Measurements from ENCODE around the gene GPC6.

GPC6 gene

DNA sequence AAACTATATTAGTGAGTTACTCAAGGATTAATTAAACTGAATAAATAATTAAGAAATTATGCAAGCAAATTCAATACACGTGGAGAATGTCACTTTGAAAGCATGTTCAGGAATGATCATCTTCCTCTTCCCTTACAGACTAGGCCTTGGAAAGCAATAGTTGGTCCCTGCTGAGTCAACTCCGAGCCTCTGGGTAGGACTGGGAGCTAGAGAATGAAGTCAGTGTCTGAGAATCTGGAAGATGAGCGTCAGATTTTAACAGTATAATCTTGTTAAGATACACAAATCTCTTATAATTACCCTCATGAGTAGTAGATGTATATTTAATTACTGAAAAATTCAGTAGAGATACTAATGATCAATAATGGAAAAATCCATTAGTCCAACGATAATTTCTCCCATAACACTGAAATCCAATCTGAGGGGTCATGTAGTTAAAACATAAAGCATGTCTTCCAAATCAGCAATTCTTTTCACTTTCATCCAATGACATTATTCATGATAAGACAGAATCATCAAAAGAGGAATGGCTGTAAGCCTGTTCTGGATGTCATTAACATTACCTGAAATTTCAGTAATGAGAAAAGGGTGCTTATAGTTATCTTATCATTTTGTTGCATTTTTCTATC, 829.9 kb downstream of the GPC6 start:
- no peak for DNase-seq (ENCODE audit: low spot score)

DNA sequence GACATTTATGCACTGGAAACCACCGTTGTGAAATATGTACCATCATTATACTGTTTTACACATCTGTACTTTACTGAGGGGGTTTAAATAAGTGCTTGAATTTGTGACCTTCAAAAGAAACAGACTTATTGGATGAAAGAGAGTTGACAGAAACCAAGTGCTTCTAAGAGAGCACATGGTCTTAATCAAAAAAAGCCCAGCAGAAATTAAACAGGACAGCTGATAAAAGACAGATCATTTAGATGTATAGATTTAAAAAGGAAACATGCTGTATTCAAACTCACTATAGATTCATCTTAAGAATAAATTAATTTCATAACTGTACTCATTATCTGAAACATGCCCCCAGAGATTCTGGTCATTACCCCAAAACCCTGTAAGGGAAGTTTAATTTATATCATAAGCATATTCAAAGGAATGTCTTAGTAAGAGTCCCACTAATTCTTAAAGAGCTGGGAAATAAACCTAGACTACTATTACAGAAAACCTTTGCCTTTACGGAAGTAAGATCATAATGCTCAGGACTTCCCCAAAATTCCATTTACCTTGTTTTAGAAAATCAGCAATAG, 831.1 kb downstream of the GPC6 start:
- no peak for DNase-seq (ENCODE audit: low spot score)

DNA sequence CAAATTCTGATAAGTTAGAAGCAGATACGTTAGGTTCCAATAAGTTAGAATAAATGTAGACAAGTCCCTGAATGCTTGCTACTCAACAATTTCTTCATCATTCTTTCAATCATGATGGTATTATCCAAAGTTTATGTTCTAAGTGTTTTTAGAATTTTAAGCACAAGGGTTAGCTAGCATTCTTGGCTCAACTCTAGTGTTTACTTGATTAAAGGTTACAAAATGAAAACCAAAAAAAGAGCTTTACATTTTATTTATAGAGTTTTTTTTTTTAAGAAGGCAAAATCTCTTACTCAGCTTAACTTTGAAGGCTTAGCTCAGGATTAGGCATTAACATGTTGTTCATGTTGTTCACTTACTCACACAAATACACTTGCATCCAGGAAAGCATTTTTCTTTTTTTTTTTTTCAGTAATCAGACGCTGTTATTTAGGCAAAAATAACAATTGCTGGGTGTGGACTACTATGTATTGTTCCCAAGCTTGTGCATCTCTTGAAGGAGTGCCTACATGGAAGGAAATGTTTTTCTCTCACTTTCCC, 832.3 kb downstream of the GPC6 start:
- no peak for DNase-seq (ENCODE audit: low spot score)

DNA sequence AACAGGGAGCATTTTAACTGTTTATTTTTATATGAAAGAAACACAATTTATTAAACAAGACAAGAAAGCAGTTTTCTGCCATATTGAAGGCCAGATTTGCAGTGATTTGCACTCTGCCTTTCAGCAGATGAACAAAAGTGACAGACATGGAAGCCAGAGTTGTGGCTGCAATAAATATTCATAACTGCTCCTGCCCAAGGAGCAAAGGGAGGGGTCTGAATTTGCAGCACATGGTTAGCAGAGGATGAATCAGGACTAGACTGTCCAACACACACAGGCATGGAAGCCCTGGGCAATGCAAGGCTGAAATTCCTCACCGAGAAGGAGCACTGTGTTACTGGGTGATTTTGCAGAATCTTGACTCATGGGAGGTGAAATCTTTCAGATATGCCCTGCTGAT, 834.7 kb downstream of the GPC6 start:
- no peak for DNase-seq (ENCODE audit: low spot score)

DNA sequence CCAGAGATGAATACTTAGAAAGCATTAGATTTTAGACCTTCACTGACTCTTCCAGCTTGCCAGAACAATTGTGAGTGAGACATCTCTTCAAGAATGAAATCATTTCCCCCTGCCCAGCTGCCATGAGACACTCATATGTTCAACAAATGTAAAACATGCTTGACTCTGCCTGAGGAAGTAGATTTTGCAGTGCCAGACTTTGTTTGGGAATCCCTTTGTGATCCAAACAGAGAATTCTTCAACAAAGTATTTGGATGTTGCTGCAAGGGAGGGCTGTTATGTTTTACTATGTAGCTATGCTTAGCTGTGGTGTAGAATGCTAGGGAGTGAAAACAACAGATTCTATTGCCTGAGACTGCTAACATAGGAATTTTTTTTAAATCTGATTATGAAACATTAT, 836.5 kb downstream of the GPC6 start:
- no peak for DNase-seq (ENCODE audit: low spot score)

DNA sequence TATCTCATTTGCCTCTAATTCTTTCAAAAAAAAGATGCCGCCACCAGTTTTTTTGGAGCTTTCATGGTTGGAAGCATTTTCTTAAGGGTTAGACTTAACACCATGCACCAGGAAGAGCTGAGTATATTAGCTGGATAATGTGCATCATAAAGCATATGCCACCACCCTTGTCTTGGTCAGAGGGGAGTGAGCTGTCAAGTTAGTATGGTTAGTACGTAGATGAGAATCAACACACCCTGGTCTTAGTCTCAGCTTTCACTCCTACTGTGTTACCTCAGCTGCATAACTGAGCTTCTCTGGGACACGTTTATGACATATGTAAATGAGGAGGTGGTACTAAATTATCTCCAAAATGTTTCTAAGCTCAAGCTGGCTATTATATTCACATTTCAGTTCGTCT, 837.2 kb downstream of the GPC6 start:
- DNase-seq (ENCODE audit: low spot score), result no peak

DNA sequence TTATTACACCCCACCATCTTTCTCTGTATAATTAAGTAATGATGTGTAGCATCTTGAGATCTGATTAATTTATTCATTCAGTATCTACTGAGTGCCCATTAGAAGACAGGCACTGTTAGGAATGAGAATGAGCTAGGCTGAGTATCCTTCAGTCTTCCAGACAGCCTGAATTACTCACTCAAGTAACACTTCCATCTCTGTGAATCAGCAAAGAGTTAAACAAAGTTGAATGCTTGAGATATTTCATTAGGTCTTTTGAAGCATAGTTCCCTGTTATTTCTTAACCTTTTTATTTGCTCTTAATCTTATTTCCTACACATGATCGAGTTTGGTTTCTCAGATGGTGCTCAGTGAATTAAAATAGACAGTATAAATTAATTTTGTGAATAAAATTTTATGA, 839.1 kb downstream of the GPC6 start:
- no peak for DNase-seq (ENCODE audit: low spot score)

DNA sequence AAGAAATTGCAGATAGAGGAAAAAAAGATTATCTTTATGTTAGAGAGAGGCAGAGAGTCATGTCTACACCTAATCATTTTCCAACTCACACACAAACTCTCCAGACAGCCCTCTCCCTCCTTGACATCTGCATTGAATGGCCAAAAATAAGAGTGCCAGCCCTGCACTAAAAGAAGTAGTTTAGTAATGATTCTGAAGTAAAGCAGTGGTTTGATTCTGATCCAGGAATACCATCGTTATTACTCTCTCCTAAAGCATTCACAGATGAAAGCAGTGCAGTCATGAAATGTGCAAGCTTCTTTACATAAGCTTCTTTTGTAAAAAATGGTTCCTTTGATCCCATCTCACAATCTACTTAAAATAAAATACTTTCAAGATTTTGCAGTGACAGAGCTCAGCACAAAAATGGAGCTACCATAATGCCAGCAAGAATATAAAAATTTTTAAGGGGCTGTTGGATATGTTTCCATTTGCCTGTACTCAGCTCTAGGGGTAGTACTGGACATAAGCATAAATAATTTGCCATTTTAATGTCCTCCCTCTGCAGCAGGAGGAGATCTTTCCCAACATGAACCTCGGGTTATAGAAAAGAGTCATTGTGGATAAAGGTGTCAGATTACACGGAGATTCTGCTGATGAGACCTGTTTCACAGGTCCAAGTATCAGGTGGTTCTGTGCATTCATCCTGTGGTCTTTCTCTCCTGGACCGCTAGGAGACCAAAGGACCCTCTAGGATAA, 846.6 kb downstream of the GPC6 start:
- no peak for DNase-seq (ENCODE audit: low spot score)

DNA sequence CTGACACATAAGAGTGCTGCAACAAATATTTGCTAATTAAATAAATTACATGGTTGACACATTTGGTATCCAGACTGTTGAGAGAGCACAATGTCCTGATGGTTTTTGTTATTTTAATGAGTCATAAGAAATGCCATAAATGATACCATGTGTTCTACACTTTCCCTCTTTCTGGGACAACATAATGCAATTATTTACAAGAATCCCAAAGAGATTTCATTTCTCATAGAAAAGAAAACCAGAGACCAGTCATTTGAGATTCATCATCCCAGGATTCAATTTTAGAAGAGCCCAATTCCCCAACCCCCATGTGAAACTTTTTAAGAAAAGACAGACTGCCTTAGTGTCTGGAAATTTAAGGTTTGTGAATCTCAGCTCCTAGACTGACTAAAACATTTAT, 853.3 kb downstream of the GPC6 start:
- DNase-seq (ENCODE audit: low spot score), result no peak

DNA sequence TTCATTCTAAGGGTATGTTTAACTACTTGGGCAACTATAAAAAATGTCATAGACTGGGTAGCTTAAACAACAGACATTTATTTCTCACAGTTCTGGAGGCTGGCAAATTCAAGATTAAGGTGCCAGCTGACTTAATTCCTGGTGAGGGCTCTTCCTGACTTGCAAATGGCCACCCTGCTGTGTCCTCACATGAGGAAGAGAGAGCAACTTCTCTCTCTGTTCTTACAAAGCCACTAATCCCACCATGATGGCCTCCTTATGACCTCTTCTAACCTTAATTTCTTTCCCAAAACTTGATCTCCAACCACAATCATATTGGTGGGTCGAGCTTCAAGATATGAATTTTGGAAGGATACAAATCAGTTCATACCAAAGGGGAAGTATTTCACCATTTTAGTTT, 853.9 kb downstream of the GPC6 start:
- no peak for DNase-seq (ENCODE audit: low spot score)

DNA sequence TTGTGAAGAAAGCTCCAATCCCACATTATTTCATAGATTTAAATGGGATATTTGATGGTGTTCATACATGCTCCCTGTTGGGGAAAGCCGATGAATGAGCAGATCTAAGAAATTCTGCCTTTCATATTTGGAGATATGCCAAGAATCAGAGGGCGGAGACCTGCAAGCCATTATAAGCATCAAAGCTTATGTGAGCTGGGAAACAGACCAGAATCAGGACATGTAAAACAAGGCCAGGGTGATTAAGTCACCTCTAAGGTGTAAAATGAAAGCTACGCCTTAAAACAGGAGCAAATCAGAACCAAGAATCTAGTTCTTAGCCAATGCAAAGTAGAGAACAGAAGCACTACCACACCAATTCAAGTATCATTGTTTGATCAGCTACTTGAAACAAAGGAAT, 860.5 kb downstream of the GPC6 start:
- DNase-seq (ENCODE audit: low spot score), result no peak

DNA sequence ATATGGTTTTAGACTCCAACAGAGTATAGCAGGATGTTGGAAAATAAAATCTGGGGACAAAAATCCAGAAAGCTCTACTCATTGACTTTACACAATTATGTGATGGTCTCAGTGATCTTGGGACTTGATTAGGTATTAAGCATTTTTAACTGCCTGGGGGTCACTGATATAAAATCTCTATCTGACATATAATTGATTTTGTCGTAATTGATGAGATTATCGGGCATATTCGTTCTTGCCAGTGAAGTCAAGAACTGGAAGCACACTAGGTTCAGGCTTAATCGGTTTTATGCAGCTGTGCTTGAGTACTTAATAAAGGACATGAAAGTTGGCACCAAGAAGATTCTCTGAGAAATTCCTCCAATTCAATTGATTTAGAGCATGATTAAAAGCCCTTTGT, 862.1 kb downstream of the GPC6 start:
- DNase-seq (ENCODE audit: low spot score), result no peak

DNA sequence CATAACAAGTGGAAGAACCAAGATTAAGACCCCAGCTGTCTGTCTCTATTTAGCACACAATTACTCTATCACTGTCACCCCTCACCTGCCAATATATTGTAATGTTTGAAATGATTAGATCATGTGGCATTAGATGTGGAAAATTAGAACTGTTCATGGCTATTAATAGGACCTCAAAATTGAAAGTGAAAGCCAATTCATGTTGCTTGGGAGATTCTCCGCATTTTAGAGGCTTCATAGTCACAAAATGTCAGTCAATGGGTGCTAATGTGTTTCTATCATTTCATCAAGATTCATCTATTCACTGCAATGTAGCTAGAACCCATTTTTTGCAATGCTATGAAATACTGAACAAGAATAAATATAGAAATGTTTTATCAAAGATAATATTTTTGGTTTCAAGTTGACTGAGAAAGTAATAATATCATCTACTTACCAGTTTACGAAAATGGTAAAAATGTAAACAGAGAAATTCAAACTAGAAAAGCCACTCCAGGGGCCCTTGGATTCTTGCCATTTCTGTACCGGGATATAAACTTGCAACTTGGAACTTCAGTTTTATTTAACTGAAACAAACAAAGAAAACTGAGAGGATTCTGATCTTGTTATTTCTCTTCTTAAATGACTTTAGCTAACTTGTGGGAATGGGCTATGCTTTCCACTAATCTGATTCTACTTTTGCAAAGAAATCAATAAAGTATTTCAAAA, 864.3 kb downstream of the GPC6 start:
- DNase-seq (ENCODE audit: low spot score), result no peak

DNA sequence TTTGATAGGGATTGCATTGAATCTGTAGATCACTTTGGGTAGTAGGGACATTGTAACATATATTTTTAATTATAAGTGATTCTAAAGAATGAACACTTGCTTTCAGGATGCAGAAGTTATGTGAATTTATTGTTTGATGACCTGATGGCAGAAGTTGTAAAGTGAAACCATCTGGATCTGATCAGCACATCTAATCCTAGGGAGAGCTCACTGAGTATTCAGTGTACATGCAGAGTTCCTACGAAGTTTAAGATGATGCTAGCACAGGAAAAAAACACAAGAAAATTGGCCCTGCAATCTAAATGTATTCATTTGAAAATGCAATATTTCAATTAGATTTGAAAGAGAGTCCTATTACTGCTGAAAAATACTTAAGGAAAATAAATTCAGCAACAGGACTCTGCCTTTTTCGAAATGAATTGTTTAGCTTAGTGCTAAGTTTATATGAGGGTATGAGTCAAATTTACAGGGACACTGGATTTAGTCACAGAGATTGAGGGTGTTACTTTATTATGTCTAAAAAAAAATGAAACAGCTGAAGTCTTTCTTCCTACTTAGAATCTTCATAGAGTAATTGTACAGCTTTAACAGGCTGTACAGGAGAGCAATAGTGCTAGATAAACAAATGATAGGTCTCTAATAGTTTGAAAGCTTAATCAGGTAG, 867.2 kb downstream of the GPC6 start:
- no peak for DNase-seq (ENCODE audit: low spot score)

DNA sequence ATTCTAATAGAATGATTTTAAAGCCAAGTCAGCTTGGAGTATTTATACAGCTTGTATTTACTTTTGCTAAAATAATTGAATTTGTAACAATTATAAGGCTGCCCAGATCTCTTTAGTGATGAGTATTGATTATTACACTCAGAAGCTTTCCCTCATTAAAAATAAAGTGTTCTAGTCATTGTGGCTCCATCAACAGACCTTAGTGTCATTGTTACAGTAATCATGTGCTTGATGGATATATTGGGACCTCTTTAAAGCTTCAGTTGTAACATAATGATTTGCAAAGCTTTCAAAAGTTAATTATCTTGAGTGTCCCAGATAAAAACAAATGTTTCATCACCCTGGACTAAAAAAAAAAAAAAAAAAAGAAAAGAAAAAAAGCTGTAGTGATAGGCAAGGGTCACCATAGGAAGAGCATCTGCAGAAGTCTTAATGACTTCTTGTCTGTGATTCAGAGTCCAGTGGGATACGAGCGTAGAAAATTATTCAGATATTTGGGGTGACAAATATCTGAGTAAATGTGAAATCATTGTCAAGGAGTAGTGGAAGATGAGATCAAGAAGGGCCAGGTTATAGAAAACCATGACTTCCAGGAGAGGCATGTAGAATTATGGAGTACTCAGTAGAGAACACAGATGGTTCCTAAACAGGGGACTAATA, 883.2 kb downstream of the GPC6 start:
- no peak for DNase-seq (ENCODE audit: low spot score)

DNA sequence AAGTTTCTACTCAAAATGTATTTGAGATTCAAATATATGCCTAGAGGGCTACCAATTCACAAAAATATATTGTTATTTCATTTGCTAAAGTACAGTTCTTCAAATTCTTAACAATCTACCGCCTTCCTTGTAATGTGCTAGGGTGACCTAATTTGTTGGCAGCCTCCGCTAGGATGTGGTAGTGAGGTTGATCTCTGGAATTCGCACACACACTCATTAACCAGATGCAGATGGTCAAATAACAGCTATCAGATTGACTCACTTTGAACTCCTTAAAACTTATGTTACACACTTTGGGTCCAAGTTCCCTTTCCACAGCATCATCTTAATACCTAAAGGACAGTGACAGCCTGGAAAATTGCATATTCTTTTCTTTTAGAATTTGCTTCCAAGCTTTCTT, 885.6 kb downstream of the GPC6 start:
- no peak for DNase-seq (ENCODE audit: low spot score)

DNA sequence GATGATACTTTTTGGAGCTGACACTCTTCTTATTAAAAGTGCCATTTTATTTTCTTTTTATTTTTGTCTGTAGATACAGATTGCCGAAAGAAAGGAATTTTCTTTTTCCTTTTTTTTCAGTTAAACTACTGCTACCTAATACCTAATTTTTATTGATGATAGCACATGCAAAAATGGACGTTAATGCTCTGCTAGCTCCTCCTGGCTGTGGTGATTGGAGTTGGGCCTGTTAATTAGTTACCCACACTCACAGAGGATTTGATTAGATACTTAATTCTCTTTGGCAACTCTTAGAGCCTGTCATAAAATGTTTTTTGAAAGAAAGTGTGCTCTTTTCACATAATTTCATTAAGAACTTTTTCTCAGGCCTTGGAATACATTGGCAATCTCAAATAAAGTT, 886.1 kb downstream of the GPC6 start:
- no peak for DNase-seq (ENCODE audit: low spot score)

DNA sequence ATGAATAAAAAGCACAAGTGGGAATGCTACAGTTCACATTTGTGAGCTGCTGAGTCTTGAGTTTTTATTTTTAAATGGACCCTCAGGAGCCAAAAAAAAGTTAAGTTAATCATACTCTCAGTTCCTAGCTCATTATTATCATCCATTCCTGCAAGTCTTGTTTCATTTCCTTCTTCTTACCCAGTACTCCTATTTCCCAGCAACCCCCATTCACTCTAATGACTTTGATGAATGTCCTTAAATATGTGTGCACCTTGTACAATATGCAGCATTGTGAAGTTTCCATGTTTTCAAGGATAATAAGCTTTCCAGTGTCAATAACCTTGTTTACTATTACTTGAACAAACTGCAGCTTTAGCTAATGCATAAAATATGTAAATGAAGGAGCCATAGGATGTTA, 886.6 kb downstream of the GPC6 start:
- DNase-seq (ENCODE audit: low spot score), result no peak

DNA sequence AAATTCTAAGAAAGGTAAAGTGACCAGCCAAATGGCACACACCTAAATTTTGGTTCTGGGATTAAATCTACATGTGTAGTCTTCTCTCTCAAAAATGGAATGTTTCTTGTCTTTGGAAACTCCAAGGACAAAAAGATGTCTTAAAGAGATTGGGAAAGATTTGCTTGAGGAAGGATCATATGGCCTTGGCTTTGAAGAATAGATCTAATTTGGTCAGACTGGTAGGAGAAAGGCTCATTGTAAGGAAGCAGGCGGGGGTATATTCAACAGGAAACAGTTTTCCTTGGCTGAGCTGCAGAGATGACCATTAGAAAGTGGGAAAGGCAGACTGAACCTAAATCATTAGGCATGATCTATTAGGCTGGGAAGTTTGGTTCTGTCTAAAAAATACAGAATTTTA, 887.6 kb downstream of the GPC6 start:
- no peak for DNase-seq (ENCODE audit: low spot score)

DNA sequence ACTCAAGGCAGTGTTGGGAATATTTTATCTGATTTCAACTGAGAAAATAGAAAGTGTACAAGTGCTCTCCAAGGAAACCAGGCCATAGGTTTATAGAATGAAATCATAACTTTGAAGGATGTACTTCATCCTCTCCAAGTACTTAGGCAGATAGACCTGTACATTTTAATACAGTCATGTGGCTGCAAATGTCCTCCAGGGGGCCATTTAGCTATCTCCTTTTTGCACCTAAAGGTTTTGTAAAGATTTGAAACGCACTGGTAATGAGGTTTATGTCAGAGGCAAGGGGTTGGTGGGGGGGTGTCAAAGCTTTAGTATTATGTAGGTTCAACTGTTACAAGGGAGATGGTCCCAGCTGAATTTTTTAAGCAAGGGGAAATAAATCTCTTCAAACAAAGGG, 888.4 kb downstream of the GPC6 start:
- DNase-seq (ENCODE audit: low spot score), result no peak

DNA sequence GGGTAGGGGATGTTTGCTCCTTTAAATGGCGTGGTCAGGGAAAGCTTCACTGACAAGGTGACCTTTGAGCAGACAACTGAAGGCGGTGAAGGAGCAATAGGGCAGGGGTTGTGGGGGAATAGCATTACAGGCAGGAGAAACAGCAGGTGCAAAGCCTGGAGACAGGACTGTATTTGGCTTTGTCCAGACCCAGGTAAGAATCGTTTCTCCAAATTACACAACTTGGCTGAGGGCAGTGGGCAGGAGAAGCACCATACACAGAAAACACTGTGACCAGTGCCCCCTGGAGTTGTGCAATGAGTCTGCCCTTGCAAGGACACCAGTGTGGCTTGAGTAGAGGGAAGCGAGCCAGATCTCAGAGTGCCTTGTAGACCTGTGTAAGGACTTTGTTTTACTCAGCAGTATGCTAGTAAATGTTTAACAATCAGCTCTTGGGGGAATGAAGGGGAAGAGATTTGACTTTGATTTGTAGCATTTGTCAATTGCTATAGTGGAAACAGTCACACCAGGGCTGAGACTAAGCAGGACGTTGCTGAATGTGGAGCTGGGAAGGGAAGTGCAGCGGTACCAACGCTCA, 892.8 kb downstream of the GPC6 start:
- no peak for DNase-seq (ENCODE audit: low spot score)
